ENCODE measurements around the gene B3GALT6. TPM values are rescaled to one million over a fixed set of nuclear protein-coding genes. Genes with fewer than 3 reads are reported as not detected.

B3GALT6 gene
- total RNA-seq, 1 donor from 2014 or later: 15.8 TPM

Other genes with a start within 250 kb of the B3GALT6 start
- gene HES4, start 232.1 kb upstream of the B3GALT6 start, total RNA-seq (ENCODE audit: low replicate concordance): 7.6 and 35.7 TPM in 2 replicates
- 22.4 and 33.6 TPM in 2 replicates for gene ISG15, start 218.7 kb upstream of the B3GALT6 start, total RNA-seq (ENCODE audit: low replicate concordance)
- 34.1 and 142 TPM in 2 replicates for gene AGRN, start 212.1 kb upstream of the B3GALT6 start, total RNA-seq (ENCODE audit: low replicate concordance)
- gene RNF223, start 157.9 kb upstream of the B3GALT6 start, total RNA-seq (ENCODE audit: low replicate concordance): not detected in 2 replicates
- gene C1orf159, start 116.1 kb upstream of the B3GALT6 start, total RNA-seq (ENCODE audit: low replicate concordance): 8.0 and 24.0 TPM in 2 replicates
- 0.22 TPM in 1 of 2 replicates, not detected in the other for gene TTLL10, start 58.4 kb upstream of the B3GALT6 start, total RNA-seq (ENCODE audit: low replicate concordance)
- not detected in 2 replicates for gene TNFRSF18, start 25.6 kb upstream of the B3GALT6 start, total RNA-seq (ENCODE audit: low replicate concordance)
- 0.09 TPM in 1 of 2 replicates, not detected in the other for gene TNFRSF4, start 18.1 kb upstream of the B3GALT6 start, total RNA-seq (ENCODE audit: low replicate concordance)
- gene SDF4, start 236 bp upstream of the B3GALT6 start, total RNA-seq (ENCODE audit: low replicate concordance): 16.6 and 43.4 TPM in 2 replicates
- gene C1QTNF12, start 14.5 kb downstream of the B3GALT6 start, total RNA-seq (ENCODE audit: low replicate concordance): 0.28 and 2.1 TPM in 2 replicates
- gene UBE2J2, start 41.6 kb downstream of the B3GALT6 start, total RNA-seq (ENCODE audit: low replicate concordance): 32.9 and 39.2 TPM in 2 replicates
- gene SCNN1D, start 48.2 kb downstream of the B3GALT6 start, total RNA-seq (ENCODE audit: low replicate concordance): 0.41 and 4.7 TPM in 2 replicates
- 10.7 and 24.6 TPM in 2 replicates for gene ACAP3, start 75.7 kb downstream of the B3GALT6 start, total RNA-seq (ENCODE audit: low replicate concordance)
- 3.7 and 22.5 TPM in 2 replicates for gene PUSL1, start 76.4 kb downstream of the B3GALT6 start, total RNA-seq (ENCODE audit: low replicate concordance)
- gene INTS11, start 92.4 kb downstream of the B3GALT6 start, total RNA-seq (ENCODE audit: low replicate concordance): 62.4 and 116 TPM in 2 replicates
- 1.0 and 13.5 TPM in 2 replicates for gene CPTP, start 92.6 kb downstream of the B3GALT6 start, total RNA-seq (ENCODE audit: low replicate concordance)
- 0.22 TPM in 1 of 2 replicates, not detected in the other for gene TAS1R3, start 99.0 kb downstream of the B3GALT6 start, total RNA-seq (ENCODE audit: low replicate concordance)
- gene DVL1, start 117.2 kb downstream of the B3GALT6 start, total RNA-seq (ENCODE audit: low replicate concordance): 14.5 and 64.1 TPM in 2 replicates
- 6.8 and 24.0 TPM in 2 replicates for gene MXRA8, start 126.3 kb downstream of the B3GALT6 start, total RNA-seq (ENCODE audit: low replicate concordance)
- 26.4 and 82.2 TPM in 2 replicates for gene AURKAIP1, start 143.0 kb downstream of the B3GALT6 start, total RNA-seq (ENCODE audit: low replicate concordance)
- gene CCNL2, start 167.1 kb downstream of the B3GALT6 start, total RNA-seq (ENCODE audit: low replicate concordance): 143 and 198 TPM in 2 replicates
- 89.0 and 96.1 TPM in 2 replicates for gene MRPL20, start 175.1 kb downstream of the B3GALT6 start, total RNA-seq (ENCODE audit: low replicate concordance)
- gene ANKRD65, start 189.0 kb downstream of the B3GALT6 start, total RNA-seq (ENCODE audit: low replicate concordance): 0.15 and 1.7 TPM in 2 replicates
- gene VWA1, start 203.5 kb downstream of the B3GALT6 start, total RNA-seq (ENCODE audit: low replicate concordance): 2.4 and 7.0 TPM in 2 replicates
- gene ATAD3C, start 217.5 kb downstream of the B3GALT6 start, total RNA-seq (ENCODE audit: low replicate concordance): not detected in 2 replicates
- 9.3 and 21.1 TPM in 2 replicates for gene ATAD3B, start 239.5 kb downstream of the B3GALT6 start, total RNA-seq (ENCODE audit: low replicate concordance)